Activated T-helper 1 cell treated with anti-CD3 and anti-CD28 coated beads, Interleukin-12 subunit alpha, Interleukin-12 subunit beta, Interleukin-2, Interleukin-4 antibody, amounts not matched to agents 30 ng/mL and 10 ng/mL and 1 ng/mL, durations not matched to agents 14 hours and 24 hours and 36 hours (primary cell): ENCODE measurements around the gene DOCK4. TPM values are rescaled to one million over a fixed set of nuclear protein-coding genes. Genes with fewer than 3 reads are reported as not detected.

Experiments
- DNase-seq: peaks from one replicate; pipeline ENCODE4 v3.0.0; 2021; ENCODE audit warnings: low spot score
- H3K27ac Mint-ChIP-seq: one replicate; pipeline ENCODE4 v1.8.0; 2021; ENCODE audit warnings: mild to moderate bottlenecking, mixed read lengths
- H3K27me3 Mint-ChIP-seq: one replicate; pipeline ENCODE4 v1.8.0; 2022; ENCODE audit warnings: mild to moderate bottlenecking, moderate library complexity, mixed read lengths; ENCODE audit not compliant: insufficient read depth
- H3K36me3 Mint-ChIP-seq: one replicate; pipeline ENCODE4 v1.8.0; 2021; ENCODE audit warnings: low read depth, mixed read lengths
- H3K4me1 Mint-ChIP-seq: one replicate; pipeline ENCODE4 v1.8.0; 2021; ENCODE audit warnings: low read depth, mixed read lengths
- H3K4me3 Mint-ChIP-seq: one replicate; pipeline ENCODE4 v1.8.0; 2021; ENCODE audit warnings: mild to moderate bottlenecking, moderate library complexity, mixed read lengths
- H3K9me3 Mint-ChIP-seq: one replicate; pipeline ENCODE4 v1.8.0; 2021; ENCODE audit warnings: mixed read lengths
- intact Hi-C: fragments of 100-400 bp; cut with micrococcal nuclease; formaldehyde crosslinking; loops from one replicate; pipeline ENCODE4 v1.15.1; 2024
- total RNA-seq: library from RNA; stranded (reverse); gene quantifications from 2 replicates; pipeline ENCODE4 v1.2.3, GENCODE V29; 2022

DOCK4 gene
- total RNA-seq, 1 donor from 2014 or later = 0.31 TPM

DNA sequence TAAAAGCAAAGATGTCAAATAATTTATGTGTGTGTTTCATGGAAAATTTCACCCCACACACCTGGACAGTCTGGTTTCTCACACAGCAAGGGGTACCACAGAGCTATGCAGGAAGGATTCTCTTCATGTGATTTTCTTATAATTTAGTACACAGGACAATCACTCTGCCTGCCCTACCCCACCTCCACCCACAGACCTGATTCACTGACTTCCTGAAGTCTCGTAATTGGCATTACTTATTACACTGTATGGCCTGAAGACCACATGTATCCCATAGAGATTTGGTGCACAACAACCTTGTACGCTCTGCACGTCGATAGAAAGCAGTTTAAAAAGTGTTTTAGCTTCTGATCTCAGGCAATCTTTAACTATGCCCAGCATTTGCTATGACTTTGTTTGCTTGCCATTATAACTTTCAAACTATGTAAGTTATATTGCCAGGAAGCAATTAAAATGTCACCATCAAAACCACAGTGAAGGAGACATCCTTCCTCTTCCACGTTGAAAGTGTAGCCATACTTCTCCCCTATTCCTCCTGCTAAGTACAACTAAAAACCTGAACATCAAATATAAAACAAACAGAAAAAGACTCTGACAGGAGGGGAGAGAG, 364.5 kb downstream of the DOCK4 start:
- Mint-ChIP-seq H3K9me3 (no peaks in the 10 kb centered on the region), H3K36me3 (no peaks in the 10 kb centered on the region), H3K4me1 (no peaks in the 10 kb centered on the region), H3K4me3 (no peak overlapping the region), H3K27ac (no peak overlapping the region), H3K27me3 (peaks cover under 1% of the 10 kb centered on the region)
- intact Hi-C loops = no loop called here
- DNase-seq = no peak

DNA sequence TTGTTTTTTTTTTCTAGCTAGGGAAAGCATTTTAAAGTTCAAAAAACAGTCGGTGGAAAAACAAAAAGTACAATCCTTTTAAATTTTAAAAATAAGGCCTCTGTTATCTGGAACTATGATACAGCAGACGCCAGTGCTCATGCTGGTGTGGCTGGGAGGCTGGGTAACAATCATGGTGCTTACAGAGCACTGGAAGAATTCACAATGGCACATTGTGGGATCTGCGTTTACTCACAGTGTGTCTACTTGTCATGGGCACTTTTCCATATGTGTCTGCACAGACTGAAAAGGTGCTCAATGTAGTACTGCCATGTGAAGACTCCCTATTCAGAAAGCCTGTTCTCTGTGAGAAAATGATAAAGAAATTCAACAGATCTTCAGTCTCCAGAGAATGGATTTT, 365.7 kb downstream of the DOCK4 start:
- intact Hi-C loops = no loop called here
- Mint-ChIP-seq H3K27me3 (peaks cover 5% of the 10 kb centered on the region), H3K36me3 (no peaks in the 10 kb centered on the region), H3K27ac (no peak overlapping the region), H3K4me3 (no peak overlapping the region), H3K9me3 (no peaks in the 10 kb centered on the region), H3K4me1 (no peaks in the 10 kb centered on the region)
- DNase-seq = no peak

DNA sequence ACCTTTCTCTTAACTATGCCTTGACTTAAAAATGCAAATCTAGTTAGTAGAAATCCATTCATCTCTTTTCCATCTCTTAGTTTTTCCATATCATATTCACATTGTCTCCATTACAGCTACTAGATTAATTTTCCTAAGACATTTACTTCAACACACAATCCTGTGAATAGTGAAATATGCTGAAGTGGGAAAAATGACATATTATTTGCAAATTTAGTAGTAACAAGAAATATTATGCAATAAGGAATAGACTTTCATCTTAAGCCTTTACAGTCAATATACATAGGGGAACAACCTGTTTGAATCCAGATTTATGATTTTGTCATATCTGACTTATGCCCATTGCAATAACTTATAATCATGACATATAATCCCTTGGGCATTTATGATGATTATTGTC, 366.9 kb downstream of the DOCK4 start:
- intact Hi-C loops = no loop called here
- H3K4me1 Mint-ChIP-seq = no peaks in the 10 kb centered on the region

GRCh38 chr7:111836592-111836991, 369.6 kb downstream of the DOCK4 start:
- intact Hi-C loops = no loop called here

More for the DNA sequence above, 366.9 kb downstream of the DOCK4 start:
- H3K27me3 Mint-ChIP-seq = peaks cover 5% of the 10 kb centered on the region
- no peaks in the 10 kb centered on the region for H3K36me3 Mint-ChIP-seq
- no peak overlapping the region for H3K4me3 Mint-ChIP-seq
- H3K27ac Mint-ChIP-seq = no peak overlapping the region
- no peak for DNase-seq
- H3K9me3 Mint-ChIP-seq = no peaks in the 10 kb centered on the region

DNA sequence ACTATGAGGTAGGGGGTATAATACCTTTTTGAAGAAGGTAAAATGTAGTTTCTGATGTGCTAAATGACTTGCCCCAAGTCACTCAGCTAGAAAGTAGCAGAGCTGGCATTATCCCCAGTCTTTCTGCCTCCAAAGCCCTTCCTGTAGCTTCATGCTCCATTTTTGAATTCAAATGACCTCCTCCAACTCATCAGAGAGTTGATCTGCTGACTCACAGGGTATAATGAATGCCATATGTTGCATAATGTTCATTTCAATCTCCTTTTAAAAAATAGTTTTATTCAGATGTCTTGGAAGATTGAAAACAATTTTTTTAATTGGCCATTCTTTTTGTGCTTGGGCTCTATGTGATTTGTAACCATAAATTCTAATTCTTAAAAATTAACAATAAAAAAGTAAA, 371.1 kb downstream of the DOCK4 start:
- no peaks in the 10 kb centered on the region for H3K9me3 Mint-ChIP-seq
- no peak for DNase-seq

More at GRCh38 chr7:111836592-111836991, 369.6 kb downstream of the DOCK4 start:
- DNase-seq = no peak
- no peaks in the 10 kb centered on the region for H3K36me3 Mint-ChIP-seq
- no peak overlapping the region for H3K4me3 Mint-ChIP-seq
- H3K27me3 Mint-ChIP-seq = peaks cover 5% of the 10 kb centered on the region
- H3K4me1 Mint-ChIP-seq = no peaks in the 10 kb centered on the region
- no peaks in the 10 kb centered on the region for H3K9me3 Mint-ChIP-seq
- no peak overlapping the region for H3K27ac Mint-ChIP-seq

DNA sequence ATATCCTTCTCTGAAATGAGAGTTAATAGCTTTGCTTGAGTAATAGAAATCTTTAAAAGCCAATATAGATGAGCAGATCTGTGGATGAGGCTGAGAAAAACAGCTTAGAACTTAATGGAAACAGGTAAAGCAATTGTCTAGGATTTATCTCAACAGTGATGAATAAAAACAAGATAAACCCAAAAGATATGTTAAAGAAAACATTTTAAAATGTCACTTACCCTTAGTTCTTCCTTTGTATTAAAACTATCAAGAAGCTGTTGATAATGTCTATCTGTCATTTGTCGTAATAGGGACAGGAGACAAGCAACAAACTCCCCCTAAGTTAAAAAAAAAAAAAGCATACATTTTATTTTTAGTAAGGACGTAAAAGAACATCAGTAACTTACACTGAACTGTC, 371.8 kb downstream of the DOCK4 start:
- Mint-ChIP-seq H3K36me3 (no peaks in the 10 kb centered on the region), H3K27me3 (peaks cover 5% of the 10 kb centered on the region), H3K4me3 (no peak overlapping the region), H3K27ac (no peak overlapping the region), H3K4me1 (no peaks in the 10 kb centered on the region), H3K9me3 (no peaks in the 10 kb centered on the region)
- intact Hi-C loops = no loop called here
- no peak for DNase-seq

More for the DNA sequence above, 371.1 kb downstream of the DOCK4 start:
- H3K27ac Mint-ChIP-seq = no peak overlapping the region
- no peak overlapping the region for H3K4me3 Mint-ChIP-seq
- peaks cover 5% of the 10 kb centered on the region for H3K27me3 Mint-ChIP-seq
- intact Hi-C loops = no loop called here
- no peaks in the 10 kb centered on the region for H3K4me1 Mint-ChIP-seq
- H3K36me3 Mint-ChIP-seq = no peaks in the 10 kb centered on the region

DNA sequence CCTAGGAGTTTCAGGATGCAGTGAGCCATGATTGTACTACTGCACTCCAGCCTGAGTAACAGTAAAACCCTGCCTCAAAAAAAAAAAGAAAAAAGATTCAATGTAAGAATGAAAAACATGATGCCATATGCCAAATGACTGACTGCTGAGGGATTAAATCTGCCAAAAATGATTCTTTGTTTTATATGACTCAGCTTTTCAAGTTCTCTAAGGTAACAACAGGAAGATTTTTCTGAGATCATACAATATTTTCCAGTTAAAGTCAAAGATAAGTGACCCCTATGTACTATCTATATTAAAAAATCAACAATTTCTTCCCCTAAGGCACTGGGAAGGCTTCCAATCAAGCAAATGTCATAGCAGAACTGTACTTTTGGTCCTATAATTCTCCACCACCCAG, 372.7 kb downstream of the DOCK4 start:
- Mint-ChIP-seq H3K27ac (no peak overlapping the region), H3K4me1 (no peaks in the 10 kb centered on the region), H3K27me3 (peaks cover 5% of the 10 kb centered on the region), H3K9me3 (no peaks in the 10 kb centered on the region), H3K36me3 (no peaks in the 10 kb centered on the region), H3K4me3 (no peak overlapping the region)
- DNase-seq = no peak
- intact Hi-C loops = no loop called here

DNA sequence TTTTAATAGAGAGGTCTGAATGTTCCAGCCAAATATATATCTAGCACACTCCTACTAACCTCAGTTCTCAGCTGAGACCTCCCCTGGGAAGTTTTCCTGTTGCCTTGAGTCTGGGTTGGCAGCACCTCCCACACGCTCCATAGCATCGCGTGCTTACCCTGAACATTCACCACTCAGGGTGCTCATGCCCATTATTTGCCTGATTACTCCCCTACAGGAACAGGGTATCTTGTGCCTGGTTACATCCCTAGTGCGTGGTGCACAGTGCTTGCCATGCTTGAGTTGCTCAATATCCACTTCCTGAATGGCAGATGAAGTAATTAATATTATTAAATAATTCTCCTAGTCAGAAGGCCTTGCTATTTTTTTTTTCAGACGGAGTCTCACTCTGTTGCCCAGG, 374.0 kb downstream of the DOCK4 start:
- peaks cover 5% of the 10 kb centered on the region for H3K27me3 Mint-ChIP-seq
- no peaks in the 10 kb centered on the region for H3K9me3 Mint-ChIP-seq
- no peaks in the 10 kb centered on the region for H3K36me3 Mint-ChIP-seq
- H3K4me3 Mint-ChIP-seq = no peak overlapping the region
- no peaks in the 10 kb centered on the region for H3K4me1 Mint-ChIP-seq
- intact Hi-C loops = no loop called here
- H3K27ac Mint-ChIP-seq = no peak overlapping the region
- DNase-seq = no peak

DNA sequence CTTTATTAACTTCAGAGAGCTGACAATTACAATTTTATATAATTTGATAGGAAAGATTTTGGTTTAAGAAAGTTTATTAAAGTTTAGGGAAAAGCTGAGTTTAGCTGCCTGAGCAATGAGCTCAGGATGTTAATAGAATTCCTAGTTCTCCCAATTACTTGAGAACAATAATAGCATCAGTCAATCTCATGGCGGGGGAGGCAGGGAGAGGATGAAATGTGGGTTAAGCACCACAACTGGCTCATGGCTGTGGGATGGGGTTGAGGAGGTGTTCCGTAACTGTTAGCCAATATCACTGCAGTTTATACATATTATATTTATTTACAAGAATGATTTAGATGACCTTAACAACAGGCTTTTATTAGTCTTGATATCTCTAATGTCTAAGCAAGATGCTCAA, 377.0 kb downstream of the DOCK4 start:
- no peak for DNase-seq
- Mint-ChIP-seq H3K4me3 (no peak overlapping the region), H3K4me1 (no peaks in the 10 kb centered on the region), H3K27ac (no peak overlapping the region), H3K9me3 (peaks cover 7% of the 10 kb centered on the region), H3K27me3 (no peaks in the 10 kb centered on the region), H3K36me3 (no peaks in the 10 kb centered on the region)
- intact Hi-C loops = no loop called here

GRCh38 chr7:111827863-111828504, 378.2 kb downstream of the DOCK4 start:
- H3K27ac Mint-ChIP-seq = no peak overlapping the region
- no peaks in the 10 kb centered on the region for H3K4me1 Mint-ChIP-seq
- no peaks in the 10 kb centered on the region for H3K27me3 Mint-ChIP-seq
- peaks cover 7% of the 10 kb centered on the region for H3K9me3 Mint-ChIP-seq
- H3K36me3 Mint-ChIP-seq = no peaks in the 10 kb centered on the region
- intact Hi-C loops = no loop called here
- no peak for DNase-seq
- H3K4me3 Mint-ChIP-seq = no peak overlapping the region

- no peak for DNase-seq
- no peaks in the 10 kb centered on the region for H3K4me1 Mint-ChIP-seq
- no peaks in the 10 kb centered on the region for H3K27me3 Mint-ChIP-seq
- intact Hi-C loops = no loop called here
- H3K4me3 Mint-ChIP-seq = no peak overlapping the region
- H3K9me3 Mint-ChIP-seq = peaks cover 7% of the 10 kb centered on the region
- no peak overlapping the region for H3K27ac Mint-ChIP-seq
- no peaks in the 10 kb centered on the region for H3K36me3 Mint-ChIP-seq
These were observed 381.2 kb downstream of the DOCK4 start for GRCh38 chr7:111825046-111825445.

- Mint-ChIP-seq H3K27me3 (no peaks in the 10 kb centered on the region), H3K9me3 (peaks cover 7% of the 10 kb centered on the region), H3K36me3 (no peaks in the 10 kb centered on the region), H3K27ac (no peak overlapping the region), H3K4me1 (no peaks in the 10 kb centered on the region), H3K4me3 (no peak overlapping the region)
- no peak for DNase-seq
- intact Hi-C loops = no loop called here
These were observed 382.4 kb downstream of the DOCK4 start for GRCh38 chr7:111823826-111824225.

DNA sequence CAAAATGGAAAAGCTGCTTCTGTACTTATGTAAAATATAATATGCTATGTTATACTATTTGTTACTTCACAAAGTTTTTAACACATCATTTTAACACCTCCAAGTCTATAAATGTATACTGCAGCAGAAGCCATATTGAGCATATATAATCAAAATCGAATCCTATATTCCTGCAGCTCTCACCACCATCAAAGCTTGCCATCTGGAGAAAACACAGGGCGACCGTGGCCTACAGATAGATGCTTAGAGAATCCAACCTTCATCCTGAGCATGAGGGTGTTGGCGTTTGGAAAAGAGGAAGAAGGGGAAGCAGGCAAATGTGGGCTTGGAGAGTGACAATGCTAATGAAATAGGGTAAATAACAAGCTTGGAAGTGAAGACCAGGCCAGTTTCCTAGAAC, 385.2 kb downstream of the DOCK4 start:
- H3K4me1 Mint-ChIP-seq = no peaks in the 10 kb centered on the region

GRCh38 chr7:111820621-111821020, 385.6 kb downstream of the DOCK4 start:
- no peaks in the 10 kb centered on the region for H3K36me3 Mint-ChIP-seq
- no peaks in the 10 kb centered on the region for H3K4me1 Mint-ChIP-seq
- H3K9me3 Mint-ChIP-seq = no peaks in the 10 kb centered on the region
- intact Hi-C loops = no loop called here
- peaks cover under 1% of the 10 kb centered on the region for H3K27me3 Mint-ChIP-seq
- no peak overlapping the region for H3K27ac Mint-ChIP-seq
- DNase-seq = no peak
- no peak overlapping the region for H3K4me3 Mint-ChIP-seq

More for the DNA sequence above, 385.2 kb downstream of the DOCK4 start:
- Mint-ChIP-seq H3K36me3 (no peaks in the 10 kb centered on the region), H3K4me3 (no peak overlapping the region), H3K27ac (no peak overlapping the region), H3K27me3 (no peaks in the 10 kb centered on the region), H3K9me3 (peaks cover 2% of the 10 kb centered on the region)
- DNase-seq = no peak
- intact Hi-C loops = no loop called here
